Ramos (cell line): ENCODE results near the gene LRRC8C.

ENCODE experiments used
- in situ Hi-C: fragments of 300-500 bp; cut with MboI; formaldehyde crosslinking; loops from one replicate; pipeline ENCODE4 v1.14.3; 2022; ENCODE audit warnings: low sequenced_read_pairs; ENCODE audit not compliant: unreplicated experiment

Gene LRRC8C

DNA sequence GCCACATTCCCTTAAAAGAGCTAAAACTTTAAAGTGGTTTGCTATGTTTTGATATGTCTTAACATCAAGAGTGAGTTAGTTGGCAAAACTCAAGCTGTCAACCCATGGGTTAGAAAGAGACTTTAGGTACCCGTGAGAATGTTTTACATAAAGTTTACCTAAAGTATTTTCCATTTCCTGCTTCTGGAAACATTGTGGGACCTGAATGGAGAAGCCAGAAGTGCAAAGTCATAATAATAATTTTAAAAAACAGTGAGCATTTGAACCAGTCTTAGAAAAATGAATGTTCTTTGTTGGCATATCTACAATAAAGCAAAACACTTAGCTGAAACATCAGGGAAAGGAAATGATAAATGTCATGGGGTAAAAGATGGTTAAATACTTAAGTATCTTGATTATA is 34.8 kb downstream of the LRRC8C start:
- in situ Hi-C loops, result no loop called here

DNA sequence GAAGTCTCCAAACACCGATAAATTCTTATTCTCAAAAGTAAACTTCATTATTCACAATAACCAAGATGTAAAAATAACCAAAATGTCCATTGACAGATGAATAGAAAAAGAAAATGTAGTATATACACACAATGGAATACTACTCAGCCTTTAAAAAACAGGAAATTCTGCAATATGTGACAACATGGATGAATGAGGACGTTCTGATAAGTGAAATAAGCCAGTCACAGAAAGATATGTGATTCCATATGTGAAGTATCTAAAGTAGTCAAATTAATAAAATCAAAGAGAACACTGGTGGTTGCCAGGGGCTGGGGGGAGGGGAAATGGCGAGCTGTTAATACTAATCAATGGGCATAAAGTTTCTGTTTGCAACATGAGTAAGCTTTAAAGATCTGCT is 36.0 kb downstream of the LRRC8C start:
- in situ Hi-C loops, result no loop called here

DNA sequence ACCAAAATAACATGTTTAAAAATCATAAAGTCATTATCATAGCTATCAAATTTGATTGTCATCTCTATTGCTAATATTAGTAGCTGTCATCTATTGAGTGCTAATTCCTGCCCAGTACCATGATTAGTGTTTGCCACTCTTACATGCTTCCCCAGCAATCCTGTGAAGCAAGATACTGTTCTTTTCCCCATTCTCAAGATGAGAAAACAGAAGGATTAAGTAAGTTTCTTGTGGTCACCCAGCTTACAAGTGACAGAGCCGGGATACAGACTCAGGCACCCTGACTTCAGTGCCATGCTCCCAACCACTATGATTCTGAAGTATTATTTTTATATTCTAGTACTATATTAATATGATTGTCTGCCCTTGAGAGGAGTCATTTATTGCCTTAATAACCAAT is 36.5 kb downstream of the LRRC8C start:
- in situ Hi-C loops, result no loop called here

DNA sequence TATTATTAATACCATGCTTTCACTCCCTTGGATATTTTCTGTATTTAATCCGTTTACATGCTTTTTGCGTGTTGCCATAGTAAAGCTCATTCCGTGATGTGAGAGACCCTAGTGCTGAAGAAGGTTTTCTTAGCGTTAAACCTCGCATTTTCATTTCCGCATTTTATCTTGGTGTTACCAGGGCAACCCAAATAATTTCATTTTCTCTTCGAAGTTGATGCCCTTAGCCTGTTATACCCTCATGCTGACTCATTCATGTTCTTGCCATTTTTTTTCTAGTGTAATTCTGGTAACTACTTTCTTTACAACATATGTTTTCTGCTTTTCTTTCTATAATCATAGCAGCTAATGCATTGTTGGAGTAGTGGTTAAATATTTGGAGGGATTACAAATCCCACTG is 37.2 kb downstream of the LRRC8C start:
- in situ Hi-C loops, result no loop called here

DNA sequence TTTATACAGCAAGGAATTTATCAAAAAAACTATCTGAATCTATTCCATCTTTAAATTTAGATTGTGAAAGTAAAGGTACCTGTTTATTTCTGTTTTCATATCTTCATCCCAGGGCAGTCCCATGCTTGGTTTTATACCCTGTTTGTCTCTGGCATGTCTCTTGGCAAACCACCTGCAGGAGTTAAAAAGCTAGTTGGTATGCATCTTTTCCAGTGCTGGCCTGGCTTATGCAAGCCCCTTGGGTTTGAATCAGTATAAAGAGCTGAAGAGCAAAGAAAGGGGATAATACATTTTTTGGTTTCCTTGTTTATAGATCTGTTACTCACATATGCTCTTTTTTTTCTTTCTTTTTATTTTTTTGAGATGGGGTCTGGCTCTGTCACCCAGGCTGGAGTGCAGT is 37.8 kb downstream of the LRRC8C start:
- in situ Hi-C loops, result no loop called here

DNA sequence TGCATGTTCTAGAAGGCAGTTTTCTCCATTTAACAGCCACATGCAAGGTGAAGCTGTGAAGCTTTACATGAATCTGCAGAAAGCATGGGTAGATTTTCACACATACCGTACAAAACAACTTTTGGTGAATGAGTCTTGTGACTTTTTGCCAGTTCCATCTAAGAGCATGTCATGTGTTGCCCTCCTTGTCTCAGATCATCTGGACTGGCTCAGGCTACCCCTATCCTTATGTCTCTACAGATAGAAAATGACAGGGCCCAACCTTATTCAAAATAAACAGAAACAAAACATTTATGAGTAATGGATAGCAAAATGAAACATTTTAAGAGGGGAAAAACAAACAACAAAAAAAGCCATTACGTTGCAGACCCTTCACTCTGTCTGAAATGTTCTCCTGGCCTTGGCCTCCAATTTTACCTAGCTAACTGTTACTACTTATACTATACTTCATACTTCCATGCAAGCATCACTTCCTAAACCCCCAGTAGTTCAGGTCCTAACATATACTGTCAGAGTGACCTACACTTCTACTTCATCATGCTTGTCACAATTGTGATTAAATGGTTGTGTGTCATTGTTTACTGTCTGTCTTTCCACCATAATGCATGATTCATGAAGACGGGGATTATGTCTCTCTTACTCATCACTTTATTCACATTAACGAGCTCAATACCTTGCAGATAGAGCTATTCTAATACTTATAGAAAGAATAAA is 39.0 kb downstream of the LRRC8C start:
- in situ Hi-C loops, result no loop called here

DNA sequence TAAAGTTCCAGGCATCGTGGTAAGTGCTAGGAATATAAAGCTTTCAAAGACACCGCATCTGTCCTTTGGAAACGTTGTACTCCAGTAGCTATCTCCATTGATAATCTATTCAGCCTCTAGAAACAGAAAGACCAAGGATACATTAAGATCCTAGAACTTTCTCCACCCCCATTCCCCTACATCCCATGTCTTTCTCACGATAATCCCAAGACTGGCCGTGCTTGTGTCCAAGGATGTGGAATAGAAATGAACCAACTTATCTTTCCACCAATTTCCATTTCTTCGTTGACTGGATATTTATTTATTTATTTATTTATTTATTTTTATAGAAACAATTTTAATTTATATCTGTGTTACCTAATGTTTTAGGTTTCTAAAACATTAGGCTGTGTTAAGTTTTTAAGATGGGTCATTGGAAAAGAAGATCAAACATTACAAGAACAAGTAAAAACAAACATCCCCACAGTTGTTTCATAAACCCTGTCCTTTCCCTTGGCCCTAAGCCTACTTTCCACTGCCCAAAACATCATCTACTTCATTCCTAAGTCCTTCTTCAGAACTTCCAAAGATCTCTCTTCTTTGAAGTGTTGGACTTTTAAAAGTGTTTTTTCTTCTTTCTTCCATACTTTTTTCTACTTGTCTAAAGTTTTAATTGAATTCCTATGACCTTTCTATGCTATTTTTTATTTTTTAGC is 39.7 kb downstream of the LRRC8C start:
- in situ Hi-C loops, result no loop called here

DNA sequence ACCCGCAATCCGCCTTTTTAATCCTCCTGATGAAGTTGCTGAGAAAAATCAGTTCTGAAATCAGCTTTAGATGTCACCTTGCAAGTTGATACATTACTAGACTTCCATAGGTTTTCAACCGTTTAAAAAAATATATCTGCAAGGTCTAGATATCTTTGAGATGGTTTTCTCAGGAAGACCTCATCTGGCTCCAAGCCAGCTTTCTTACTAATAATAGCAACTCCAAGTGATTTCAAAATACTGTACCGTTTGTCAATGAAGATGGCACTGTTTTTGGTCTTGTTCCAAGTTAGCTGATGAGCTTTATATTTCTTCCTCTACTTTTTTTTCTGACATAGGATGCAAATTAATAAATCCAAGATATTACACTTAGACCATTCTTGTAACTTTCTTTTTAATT is 40.3 kb downstream of the LRRC8C start:
- in situ Hi-C loops, result no loop called here

DNA sequence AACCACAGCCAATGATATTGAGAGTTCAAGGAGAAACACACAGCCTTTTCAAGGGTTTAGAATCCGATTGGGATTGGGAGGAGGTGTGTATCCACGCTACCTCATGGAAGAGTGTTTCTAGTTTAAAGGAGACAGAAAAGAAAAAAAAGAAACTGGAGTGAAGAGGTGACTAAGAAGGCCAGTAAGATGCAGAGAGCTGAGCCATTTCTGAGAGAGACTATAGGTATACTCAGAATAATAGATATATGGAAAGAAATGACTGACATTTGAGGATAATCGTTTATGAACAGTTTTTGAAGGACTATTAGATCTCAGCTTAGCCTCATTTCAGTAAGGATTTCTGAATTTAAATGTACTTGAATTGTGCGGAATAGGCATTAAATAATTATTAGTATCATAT is 42.8 kb downstream of the LRRC8C start:
- in situ Hi-C loops, result no loop called here

DNA sequence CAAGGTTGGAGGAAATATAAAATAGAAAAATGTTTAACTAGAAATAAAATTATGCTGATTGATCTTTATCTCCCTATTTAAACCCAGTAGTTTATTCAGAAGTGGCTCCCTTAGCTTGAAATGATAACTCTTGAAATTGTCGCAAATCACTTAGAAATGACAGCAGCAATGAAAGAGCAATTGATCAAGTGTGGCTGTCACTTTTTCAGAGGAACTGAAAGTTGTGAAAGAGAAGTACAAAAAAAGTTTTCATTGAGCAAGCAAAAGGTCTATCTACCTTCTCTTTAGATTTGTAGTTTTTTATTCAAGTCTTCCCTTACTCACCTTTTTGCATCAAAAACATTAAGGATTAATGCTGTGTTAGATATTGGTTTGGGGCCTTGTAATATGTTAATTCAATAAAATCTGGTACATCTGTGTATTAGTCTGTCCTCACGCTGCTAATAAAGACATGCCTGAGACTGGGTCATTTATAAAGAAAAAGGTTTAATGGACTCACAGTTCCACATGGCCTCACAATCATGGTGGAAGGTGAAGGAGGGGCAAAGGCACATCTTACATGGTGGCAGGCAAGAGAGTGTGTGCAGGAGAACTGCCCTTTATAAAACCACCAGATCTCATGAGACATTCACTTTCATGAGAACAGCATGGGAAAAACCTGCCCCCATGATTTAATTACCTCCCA is 48.3 kb downstream of the LRRC8C start:
- in situ Hi-C loops, result no loop called here

DNA sequence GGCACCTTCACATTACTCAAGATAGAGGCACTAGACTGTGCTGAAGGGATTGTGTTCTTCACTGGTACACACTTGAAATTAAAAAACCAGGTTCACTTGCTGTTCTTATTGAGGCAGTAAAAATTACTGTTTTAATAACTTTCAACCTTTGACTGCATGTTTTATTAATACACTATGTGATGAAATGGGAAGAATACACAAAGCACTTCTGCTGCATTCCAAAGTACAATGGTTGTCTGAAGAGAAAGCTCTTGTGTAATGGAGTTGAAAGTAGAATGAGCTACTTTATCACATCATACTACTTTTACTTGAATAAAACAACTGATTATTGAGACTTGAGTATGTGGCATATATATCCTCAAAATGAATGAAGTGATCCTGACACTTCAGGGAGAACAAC is 49.7 kb downstream of the LRRC8C start:
- in situ Hi-C loops, result no loop called here

DNA sequence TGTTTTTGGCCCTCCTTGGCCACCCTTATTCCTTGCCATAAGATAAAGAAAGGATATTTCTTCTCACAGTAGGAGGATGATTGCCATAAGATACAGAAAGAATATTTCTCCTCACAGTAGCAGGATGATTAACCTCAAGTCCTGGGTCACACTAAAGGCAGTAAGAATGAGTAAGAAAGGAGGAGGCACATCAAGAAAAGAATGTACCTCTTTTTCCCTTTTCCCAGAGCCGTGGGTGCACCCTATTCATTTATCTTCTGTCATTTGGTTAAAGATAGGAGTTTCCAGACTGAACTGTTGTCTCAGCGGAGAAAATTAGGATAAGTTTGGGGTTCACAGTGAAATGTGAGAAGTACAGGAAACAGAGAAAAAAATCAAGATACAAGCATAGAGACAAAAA is 52.5 kb downstream of the LRRC8C start:
- in situ Hi-C loops, result loop anchor here (5.0 kb wide), 1 partner anchor 48 kb away; no protein-coding TSS in a partner anchor

DNA sequence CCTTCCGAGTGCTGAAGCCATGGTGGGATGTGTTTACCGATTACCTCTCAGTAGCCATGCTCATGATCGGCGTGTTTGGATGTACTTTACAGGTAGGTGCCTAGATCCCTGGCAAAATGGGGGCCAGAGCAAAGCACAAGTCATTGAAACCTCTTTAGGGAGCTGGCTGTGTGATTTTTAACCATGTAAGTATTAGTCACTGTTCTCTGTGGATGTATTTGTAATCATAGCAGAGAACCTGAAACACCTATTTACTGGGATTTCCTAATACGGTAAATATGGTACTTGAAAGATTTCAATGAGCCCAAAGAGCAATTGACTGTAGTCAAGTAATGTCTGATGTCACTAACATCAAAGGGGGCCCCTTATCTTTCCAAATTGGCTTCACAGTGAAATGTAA is 53.6 kb downstream of the LRRC8C start:
- in situ Hi-C loops, result loop anchor here (5.0 kb wide), 1 partner anchor 49 kb away; no protein-coding TSS in a partner anchor

DNA sequence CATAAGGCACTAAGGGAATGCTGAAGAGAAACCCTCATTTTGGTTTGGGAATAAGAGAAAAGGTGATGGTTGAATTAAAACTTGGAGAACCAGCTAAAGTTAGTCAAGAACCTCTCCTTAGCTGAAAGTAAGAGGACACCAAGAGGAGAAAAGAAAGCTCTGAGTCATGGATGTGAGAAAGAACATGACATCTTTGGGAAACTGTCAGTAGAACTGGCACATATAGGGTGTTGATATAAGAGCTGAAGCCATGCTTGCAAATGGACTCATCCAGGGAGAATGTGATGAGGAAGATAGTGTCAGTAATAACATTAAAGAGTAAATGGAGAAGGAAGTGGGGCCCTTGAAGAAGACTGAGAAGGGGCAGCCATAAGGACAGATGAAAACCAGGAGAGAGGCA is 54.3 kb downstream of the LRRC8C start:
- in situ Hi-C loops, result loop anchor here (5.0 kb wide), 1 partner anchor 50 kb away; no protein-coding TSS in a partner anchor

DNA sequence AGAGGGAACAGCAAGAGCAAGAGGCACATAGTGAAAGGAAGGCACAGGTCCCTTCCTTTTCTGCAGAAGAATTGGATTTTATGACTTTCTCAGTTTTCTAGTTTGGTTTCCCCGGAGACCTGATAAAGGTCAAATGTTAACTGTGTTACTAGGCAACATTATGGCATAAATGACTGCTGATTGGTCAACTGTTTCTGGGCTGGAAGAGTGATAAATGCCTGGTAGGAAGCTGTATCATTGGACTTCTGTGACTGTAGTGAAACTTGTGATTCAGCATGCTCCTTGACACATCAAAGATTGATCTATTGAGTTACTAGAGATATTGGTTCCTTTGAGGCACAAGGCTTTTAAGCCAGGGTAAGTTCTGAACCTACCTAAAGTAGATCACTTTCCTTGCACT is 55.7 kb downstream of the LRRC8C start:
- in situ Hi-C loops, result loop anchor here (5.0 kb wide), 1 partner anchor 51 kb away; no protein-coding TSS in a partner anchor

DNA sequence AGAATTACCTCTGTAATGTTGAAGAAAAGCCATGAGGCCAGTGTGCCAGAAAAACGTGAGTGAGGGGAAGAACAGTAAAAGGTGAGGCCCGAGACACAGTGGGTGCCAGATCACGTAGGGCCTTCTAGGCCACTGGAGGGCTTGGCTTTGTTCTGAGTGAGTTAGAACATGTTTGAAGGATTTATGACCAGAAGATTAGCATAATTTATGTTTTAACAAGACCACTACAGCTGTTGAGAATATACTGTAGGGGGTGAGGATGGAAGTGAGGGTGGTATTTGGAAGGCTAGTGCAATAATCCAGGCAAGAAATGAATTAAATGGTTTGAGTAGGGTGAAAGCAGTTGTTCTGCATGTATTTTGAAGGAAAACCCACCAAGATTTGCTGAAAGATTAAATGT is 56.3 kb downstream of the LRRC8C start:
- in situ Hi-C loops, result loop anchor here (5.0 kb wide), 1 partner anchor 52 kb away; no protein-coding TSS in a partner anchor

DNA sequence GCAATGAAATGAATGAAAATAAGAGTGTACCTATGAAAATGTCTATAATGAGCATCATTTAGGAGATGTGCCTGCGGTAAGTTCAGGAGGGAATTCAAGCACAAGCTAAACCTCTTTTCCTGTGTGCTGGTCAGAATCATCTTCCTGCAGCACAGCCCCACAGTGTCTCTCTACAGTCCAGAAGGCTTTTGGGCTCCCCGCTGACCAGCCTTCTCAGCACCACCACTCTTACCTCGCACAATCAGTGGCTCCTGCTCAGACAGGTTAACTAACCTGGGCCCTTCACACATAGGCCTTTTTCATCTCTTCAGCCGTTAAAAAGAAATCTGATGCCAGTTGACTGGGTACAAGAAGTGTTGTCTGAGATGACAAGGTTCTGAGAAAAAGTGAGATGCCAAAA is 57.7 kb downstream of the LRRC8C start:
- in situ Hi-C loops, result no loop called here

DNA sequence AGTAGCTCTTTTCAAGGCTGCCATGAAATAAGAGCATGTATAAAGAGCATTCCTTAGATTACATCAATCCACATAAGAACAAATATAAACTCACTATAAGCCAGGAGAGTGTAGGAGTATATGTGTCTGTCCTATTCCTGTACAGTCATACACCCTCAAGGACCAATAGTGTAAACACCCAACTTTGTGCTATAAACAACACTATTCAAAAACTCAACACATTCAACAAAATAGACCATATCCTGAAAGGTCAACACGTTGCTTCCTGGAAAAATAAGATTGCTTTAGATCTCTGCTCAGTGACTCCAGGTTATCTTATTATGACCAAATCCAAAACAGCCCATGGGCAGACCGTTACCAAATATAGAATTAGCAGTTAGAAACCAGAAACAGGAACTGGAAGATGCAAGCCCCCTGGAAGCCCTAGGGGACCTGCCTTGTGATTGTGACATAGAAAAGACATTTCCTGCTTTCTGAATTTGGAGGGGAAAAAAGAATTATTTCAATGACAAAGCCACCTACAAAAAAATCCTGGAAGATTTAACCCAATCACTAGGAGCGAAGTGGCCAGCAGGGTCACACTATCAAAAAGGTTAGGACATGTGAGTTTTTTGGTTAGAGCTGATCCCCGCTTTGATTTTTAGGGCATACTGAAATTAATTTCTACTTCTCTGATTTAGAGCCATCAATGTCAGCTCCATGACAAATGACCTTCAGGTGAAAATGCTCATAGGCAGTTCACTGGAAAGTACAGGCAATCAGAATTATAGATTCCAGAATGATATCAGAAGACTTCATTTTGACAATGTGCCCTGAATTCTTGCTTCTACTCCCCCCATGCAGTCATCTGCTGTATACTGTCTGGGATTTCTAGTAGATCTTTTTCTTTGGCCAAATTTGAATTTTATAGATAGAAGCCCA is 59.9 kb downstream of the LRRC8C start:
- in situ Hi-C loops, result no loop called here

DNA sequence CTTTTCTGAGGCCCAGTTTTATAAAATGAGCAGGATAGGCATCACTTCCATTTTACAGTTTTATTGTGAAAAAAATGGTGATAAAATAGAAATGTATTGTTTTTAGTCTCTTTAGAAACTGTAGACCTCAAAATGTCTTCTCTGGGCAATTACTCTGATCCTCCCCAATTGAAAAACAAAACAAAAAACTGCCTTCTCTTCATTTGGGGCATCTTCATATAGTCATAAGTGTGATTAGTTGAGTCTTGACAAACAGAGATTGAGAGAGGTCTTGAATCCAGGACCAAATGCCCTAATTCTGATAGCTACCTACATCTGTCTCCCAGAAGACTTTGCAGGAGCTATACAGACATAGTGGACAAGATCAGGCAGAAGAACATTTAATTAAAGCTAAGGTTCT is 62.9 kb downstream of the LRRC8C start:
- in situ Hi-C loops, result no loop called here

DNA sequence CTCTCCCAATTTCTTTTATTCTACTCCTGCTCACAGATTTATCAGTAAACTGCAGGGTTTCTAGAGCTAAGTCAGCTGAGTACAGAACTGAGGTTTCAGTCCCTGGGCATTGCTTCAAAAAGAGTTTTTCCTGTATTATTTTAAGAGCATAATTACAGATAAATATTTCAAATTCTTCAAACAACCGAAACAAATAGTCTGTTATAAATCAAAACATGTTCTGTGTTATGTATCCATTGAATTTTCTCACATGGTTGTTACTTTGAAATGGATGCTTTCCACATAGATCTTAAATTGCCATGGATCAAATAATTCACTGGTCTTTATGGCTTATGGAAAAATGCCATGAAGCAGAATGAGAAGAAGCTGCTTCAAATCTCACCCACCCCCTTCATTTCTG is 64.5 kb downstream of the LRRC8C start:
- in situ Hi-C loops, result no loop called here
